ENCODE results near the gene PLG. TPM values are rescaled to one million over a fixed set of nuclear protein-coding genes. Genes with fewer than 3 reads are reported as not detected.

The PLG gene
- total RNA-seq, 1 experiment from 2014 or later = 0.57 TPM

DNA sequence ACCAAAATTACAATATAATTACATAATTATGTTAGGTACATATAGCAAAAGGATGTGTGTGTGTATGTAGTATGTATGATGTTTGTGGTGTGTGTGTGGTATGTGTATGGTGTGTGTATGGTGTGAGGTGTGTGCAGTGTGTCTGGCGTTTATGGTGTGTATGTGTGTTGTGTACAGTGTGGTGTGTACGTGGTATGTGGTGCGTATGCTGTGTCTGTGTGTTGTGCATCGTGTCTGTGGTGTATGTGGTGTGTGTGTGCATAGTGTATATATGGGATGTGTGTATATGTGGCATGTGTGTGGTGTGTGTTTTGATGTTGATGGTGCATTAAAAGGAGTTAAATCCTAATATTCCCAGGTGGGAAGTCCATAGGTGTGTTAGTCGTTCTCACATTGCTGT lies 62.8 kb downstream of the PLG start:
- ChIA-PET POLR2A (no interaction called here), CTCF (no interaction called here)
- DNase-seq (ENCODE audit: low read depth, low spot score) (no peak), ATAC-seq (no peak)
- H3K4me1 ChIP-seq (ENCODE audit: control insufficient read depth, insufficient read depth, low read length) = no peaks in the 10 kb centered on the region
- H3K27ac ChIP-seq (ENCODE audit: low read length) = no peak overlapping the region
- H3K36me3 ChIP-seq (ENCODE audit: control insufficient read depth, insufficient read depth, low read length) = no peaks in the 10 kb centered on the region
- H3K9me3 ChIP-seq (ENCODE audit: control insufficient read depth, insufficient read depth, low read depth, low read length) = no peaks in the 10 kb centered on the region; the same call in 1 of the 2 replicates
- no peaks in the 10 kb centered on the region for H3K27me3 ChIP-seq (ENCODE audit: control insufficient read depth, insufficient read depth, low read length)
- BruUV-seq (replicated peaks) = no TSS peak
- intact Hi-C loops (cut with micrococcal nuclease; ENCODE audit: unreplicated experiment) (loop anchor here (10.0 kb wide), 1 partner anchor 250 kb away; no protein-coding TSS in a partner anchor), in situ Hi-C loops (cut with HindIII; ENCODE audit: low pct_unique_long_range_greater_than_20kb, low sequenced_read_pairs) (no loop called here)
- TF ChIP-seq, protein P1, sequence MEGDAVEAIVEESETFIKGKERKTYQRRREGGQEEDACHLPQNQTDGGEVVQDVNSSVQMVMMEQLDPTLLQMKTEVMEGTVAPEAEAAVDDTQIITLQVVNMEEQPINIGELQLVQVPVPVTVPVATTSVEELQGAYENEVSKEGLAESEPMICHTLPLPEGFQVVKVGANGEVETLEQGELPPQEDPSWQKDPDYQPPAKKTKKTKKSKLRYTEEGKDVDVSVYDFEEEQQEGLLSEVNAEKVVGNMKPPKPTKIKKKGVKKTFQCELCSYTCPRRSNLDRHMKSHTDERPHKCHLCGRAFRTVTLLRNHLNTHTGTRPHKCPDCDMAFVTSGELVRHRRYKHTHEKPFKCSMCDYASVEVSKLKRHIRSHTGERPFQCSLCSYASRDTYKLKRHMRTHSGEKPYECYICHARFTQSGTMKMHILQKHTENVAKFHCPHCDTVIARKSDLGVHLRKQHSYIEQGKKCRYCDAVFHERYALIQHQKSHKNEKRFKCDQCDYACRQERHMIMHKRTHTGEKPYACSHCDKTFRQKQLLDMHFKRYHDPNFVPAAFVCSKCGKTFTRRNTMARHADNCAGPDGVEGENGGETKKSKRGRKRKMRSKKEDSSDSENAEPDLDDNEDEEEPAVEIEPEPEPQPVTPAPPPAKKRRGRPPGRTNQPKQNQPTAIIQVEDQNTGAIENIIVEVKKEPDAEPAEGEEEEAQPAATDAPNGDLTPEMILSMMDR (IDR thresholded peaks at IDR 0.05) = no peak
- TF ChIP-seq TCF7L2 (IDR thresholded peaks at IDR 0.05; ENCODE audit: low read depth, low read length) (no peak), POLR2AphosphoS5 (IDR thresholded peaks at IDR 0.05; ENCODE audit: low read depth, low read length) (no peak), SIN3A (IDR thresholded peaks at IDR 0.05; ENCODE audit: borderline replicate concordance, insufficient read depth, low read depth, low read length) (no peak)
- TF ChIP-seq, protein P2, sequence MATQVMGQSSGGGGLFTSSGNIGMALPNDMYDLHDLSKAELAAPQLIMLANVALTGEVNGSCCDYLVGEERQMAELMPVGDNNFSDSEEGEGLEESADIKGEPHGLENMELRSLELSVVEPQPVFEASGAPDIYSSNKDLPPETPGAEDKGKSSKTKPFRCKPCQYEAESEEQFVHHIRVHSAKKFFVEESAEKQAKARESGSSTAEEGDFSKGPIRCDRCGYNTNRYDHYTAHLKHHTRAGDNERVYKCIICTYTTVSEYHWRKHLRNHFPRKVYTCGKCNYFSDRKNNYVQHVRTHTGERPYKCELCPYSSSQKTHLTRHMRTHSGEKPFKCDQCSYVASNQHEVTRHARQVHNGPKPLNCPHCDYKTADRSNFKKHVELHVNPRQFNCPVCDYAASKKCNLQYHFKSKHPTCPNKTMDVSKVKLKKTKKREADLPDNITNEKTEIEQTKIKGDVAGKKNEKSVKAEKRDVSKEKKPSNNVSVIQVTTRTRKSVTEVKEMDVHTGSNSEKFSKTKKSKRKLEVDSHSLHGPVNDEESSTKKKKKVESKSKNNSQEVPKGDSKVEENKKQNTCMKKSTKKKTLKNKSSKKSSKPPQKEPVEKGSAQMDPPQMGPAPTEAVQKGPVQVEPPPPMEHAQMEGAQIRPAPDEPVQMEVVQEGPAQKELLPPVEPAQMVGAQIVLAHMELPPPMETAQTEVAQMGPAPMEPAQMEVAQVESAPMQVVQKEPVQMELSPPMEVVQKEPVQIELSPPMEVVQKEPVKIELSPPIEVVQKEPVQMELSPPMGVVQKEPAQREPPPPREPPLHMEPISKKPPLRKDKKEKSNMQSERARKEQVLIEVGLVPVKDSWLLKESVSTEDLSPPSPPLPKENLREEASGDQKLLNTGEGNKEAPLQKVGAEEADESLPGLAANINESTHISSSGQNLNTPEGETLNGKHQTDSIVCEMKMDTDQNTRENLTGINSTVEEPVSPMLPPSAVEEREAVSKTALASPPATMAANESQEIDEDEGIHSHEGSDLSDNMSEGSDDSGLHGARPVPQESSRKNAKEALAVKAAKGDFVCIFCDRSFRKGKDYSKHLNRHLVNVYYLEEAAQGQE (IDR thresholded peaks at IDR 0.05; ENCODE audit: insufficient read depth in 1 of 2, low read depth in 2 of 2, low read length in 1 of 2) = no peak
- H3K4me3 ChIP-seq (ENCODE audit: low read depth in 2 of 2, low read length in 2 of 2) = no peak overlapping the region

DNA sequence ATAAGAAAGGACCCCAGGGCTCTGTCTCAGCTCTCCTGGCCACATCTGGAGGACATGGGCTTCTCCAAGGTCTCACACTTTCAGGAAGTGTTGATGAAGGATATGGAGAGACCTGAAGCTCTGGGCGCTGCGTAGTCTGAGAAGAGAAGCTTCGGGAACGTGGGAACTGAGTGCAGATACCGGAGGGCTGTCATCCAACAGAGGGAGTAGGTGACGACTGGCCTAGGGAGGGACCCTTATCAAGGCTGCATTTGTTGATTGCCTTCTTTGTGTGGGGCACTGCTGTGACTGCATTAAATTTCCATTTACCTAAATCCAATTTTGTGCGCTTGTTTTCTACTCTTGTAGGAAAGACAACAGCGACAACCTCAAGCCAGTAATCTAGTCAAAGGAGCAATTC lies 63.4 kb downstream of the PLG start:
- Histone ChIP-seq H3K36me3 (ENCODE audit: control insufficient read depth, insufficient read depth, low read length) (no peaks in the 10 kb centered on the region), H3K4me3 (ENCODE audit: low read depth in 2 of 2, low read length in 2 of 2) (peak overlapping the region in 1 of 2 experiments; percentile 16; a peak in 1 of 4 replicates), H3K27me3 (ENCODE audit: control insufficient read depth, insufficient read depth, low read length) (no peaks in the 10 kb centered on the region), H3K4me1 (ENCODE audit: control insufficient read depth, insufficient read depth, low read length) (no peaks in the 10 kb centered on the region), H3K27ac (ENCODE audit: low read length) (no peak overlapping the region), H3K9me3 (ENCODE audit: control insufficient read depth, insufficient read depth, low read depth, low read length) (no peaks in the 10 kb centered on the region; the same call in 1 of the 2 replicates)
- TF ChIP-seq POLR2AphosphoS5 (IDR thresholded peaks at IDR 0.05; ENCODE audit: low read depth, low read length) (no peak), TCF7L2 (IDR thresholded peaks at IDR 0.05; ENCODE audit: low read depth, low read length) (no peak), SIN3A (IDR thresholded peaks at IDR 0.05; ENCODE audit: borderline replicate concordance, insufficient read depth, low read depth, low read length) (no peak)
- TF ChIP-seq, protein P2 (IDR thresholded peaks at IDR 0.05; ENCODE audit: insufficient read depth in 1 of 2, low read depth in 2 of 2, low read length in 1 of 2) = no peak
- TF ChIP-seq, protein P1 (IDR thresholded peaks at IDR 0.05) = peak; percentile 21
- BruUV-seq (replicated peaks) = no TSS peak
- DNase-seq (ENCODE audit: low read depth, low spot score) = no peak
- ChIA-PET CTCF (interaction anchor here (0.8 kb wide), 1 partner anchor 167 kb away, joined by 4 read pairs; no protein-coding TSS in a partner anchor), POLR2A (no interaction called here)
- in situ Hi-C loops (cut with HindIII; ENCODE audit: low pct_unique_long_range_greater_than_20kb, low sequenced_read_pairs) = no loop called here
- intact Hi-C loops (cut with micrococcal nuclease; ENCODE audit: unreplicated experiment) = loop anchor here (10.0 kb wide), 1 partner anchor 251 kb away; no protein-coding TSS in a partner anchor
- no peak for ATAC-seq

All from Panc1 (cell line).